ENCODE measurements around the gene ADGB. TPM values are rescaled to one million over a fixed set of nuclear protein-coding genes. Genes with fewer than 3 reads are reported as not detected.
"Not testable (repeated sequence)": the region's sequence is repeated elsewhere in the genome, so short reads cannot be mapped to it uniquely, and the experiment has no call there.

Gene ADGB
- total RNA-seq: not detected

DNA sequence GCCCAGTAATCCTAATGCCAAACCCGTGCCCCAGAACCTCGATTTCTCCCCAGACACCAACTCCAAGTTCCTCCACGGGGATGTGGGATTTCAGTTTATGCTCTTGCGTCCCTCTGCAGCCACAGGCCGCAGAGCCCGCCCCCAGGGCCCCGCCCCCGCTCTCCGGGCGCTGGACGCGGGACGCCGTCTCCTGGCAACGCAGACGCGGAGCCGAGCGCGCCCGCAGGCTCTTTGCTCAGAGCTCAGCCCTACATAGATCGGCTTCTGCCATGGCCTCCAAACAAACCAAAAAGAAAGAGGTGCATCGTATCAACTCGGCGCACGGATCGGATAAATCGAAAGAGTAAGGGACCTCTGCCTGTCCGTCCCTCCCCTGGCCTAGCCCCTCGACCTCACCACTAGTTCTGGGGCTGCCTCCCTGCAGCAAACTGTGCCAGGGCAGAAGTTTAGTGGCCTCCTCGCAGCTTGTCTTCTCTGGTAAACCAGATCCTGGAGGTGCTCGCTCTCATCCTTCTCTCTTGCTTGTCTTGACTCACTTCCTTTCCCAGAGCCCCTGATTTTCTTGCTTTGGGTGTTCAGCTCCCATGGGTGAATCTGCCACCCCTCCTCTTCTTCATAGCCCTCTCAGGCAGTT is at the start of gene ADGB:
Gene ADGB, plus strand, starts transcription at position 201 of the 634 bp plus-strand sequence. Its CDS starts 69 bp downstream, at position 270.
- ChIA-PET POLR2A (no interaction called here), CTCF (no interaction called here)
- no peak within 1 kb of the TSS for H3K27ac Mint-ChIP-seq
- peaks cover 8% of the 10 kb centered on the region for H3K27me3 Mint-ChIP-seq (ENCODE audit: low read depth)
- peak within 1 kb of the TSS; percentile 51 for H3K4me3 Mint-ChIP-seq
- no peak for ATAC-seq
- no peak for DNase-seq
- H3K36me3 Mint-ChIP-seq (ENCODE audit: low read depth): no peaks in the 10 kb centered on the region
- H3K9me3 Mint-ChIP-seq (ENCODE audit: insufficient read depth): no peaks in the 10 kb centered on the region
- peaks cover 4% of the 10 kb centered on the region for H3K4me1 Mint-ChIP-seq (ENCODE audit: low read depth)

- no peaks in the 10 kb centered on the region for H3K36me3 Mint-ChIP-seq (ENCODE audit: low read depth)
- no peak for DNase-seq
- ATAC-seq: no peak
- no peaks in the 10 kb centered on the region for H3K9me3 Mint-ChIP-seq (ENCODE audit: insufficient read depth)
- H3K4me3 Mint-ChIP-seq: no peak overlapping the region
- H3K27ac Mint-ChIP-seq: no peak overlapping the region
- peaks cover 3% of the 10 kb centered on the region for H3K27me3 Mint-ChIP-seq (ENCODE audit: low read depth)
- POLR2A ChIA-PET: no interaction called here
- CTCF ChIA-PET: no interaction called here
- H3K4me1 Mint-ChIP-seq (ENCODE audit: low read depth): no peaks in the 10 kb centered on the region
These were observed 47.9 kb upstream of the ADGB start for GRCh38 chr6:146550911-146551310.

GRCh38 chr6:146551545-146551944 is 47.2 kb upstream of the ADGB start:
- Mint-ChIP-seq H3K4me3 (no peak overlapping the region), H3K4me1 (ENCODE audit: low read depth) (no peaks in the 10 kb centered on the region)
- POLR2A ChIA-PET: no interaction called here

DNA sequence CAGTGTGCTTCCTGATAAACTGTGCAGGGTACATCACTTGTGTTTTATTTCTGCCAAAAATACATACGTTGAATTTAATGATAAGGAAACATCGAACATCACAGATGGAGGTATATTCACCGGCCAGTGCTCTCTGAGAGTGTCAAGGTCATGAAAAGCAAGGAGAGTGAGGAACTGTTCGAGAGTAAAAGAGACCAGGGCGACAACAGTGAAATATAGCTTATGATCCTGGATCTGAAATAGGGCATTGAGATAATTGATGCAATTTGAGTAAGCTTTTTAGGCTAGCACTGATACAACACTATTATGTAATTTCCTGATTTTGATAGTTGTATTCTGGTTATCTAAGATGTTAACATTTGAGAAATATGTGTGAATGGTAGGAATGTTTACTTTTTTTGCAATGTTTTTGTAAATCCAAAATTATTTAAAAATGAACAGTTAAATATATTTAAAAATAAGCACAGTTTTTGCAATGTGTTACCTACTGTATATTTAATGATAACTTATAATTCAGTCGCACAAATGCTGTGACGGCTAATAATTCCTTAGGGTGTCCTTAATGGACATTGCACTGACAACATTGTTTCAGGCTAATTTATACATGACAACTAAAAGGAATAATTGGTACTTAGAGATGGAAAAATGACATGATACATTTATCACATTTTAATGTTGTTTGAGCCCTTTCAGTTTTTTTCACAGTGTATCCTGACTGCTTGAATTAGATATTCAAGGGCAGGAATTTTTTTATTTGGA is 45.2 kb upstream of the ADGB start:
- ChIA-PET POLR2A (no interaction called here), CTCF (no interaction called here)
- Mint-ChIP-seq H3K27ac (no peak overlapping the region), H3K36me3 (ENCODE audit: low read depth) (no peaks in the 10 kb centered on the region), H3K4me3 (no peak overlapping the region), H3K4me1 (ENCODE audit: low read depth) (no peaks in the 10 kb centered on the region), H3K27me3 (ENCODE audit: low read depth) (no peaks in the 10 kb centered on the region), H3K9me3 (ENCODE audit: insufficient read depth) (no peaks in the 10 kb centered on the region)
- no peak for ATAC-seq
- no peak for DNase-seq

More at GRCh38 chr6:146551545-146551944, 47.2 kb upstream of the ADGB start:
- H3K27ac Mint-ChIP-seq: no peak overlapping the region
- CTCF ChIA-PET: no interaction called here
- H3K36me3 Mint-ChIP-seq (ENCODE audit: low read depth): no peaks in the 10 kb centered on the region
- ATAC-seq (no peak), DNase-seq (no peak)
- no peaks in the 10 kb centered on the region for H3K9me3 Mint-ChIP-seq (ENCODE audit: insufficient read depth)
- H3K27me3 Mint-ChIP-seq (ENCODE audit: low read depth): peaks cover 2% of the 10 kb centered on the region

DNA sequence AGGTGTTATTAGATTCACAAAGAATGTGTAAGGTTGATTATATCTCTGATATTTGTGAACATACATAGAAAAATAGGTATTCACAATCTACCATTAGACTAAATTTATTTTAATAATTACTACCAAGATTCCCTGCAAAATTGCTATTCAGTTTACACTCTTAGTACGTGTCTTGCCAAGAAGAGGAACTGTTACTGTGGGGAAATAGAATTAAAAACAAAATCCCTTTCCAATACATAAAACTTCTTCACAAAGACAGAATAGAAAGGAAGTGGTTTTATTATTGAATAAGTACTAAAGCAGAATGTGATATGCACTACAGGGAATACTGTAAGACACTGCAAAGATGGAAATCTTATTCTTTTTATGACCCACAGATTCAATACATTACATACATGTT is 38.2 kb upstream of the ADGB start:
- H3K9me3 Mint-ChIP-seq (ENCODE audit: insufficient read depth): no peaks in the 10 kb centered on the region
- H3K4me1 Mint-ChIP-seq (ENCODE audit: low read depth): no peaks in the 10 kb centered on the region
- H3K4me3 Mint-ChIP-seq: no peak overlapping the region
- ChIA-PET POLR2A (no interaction called here), CTCF (no interaction called here)
- ATAC-seq (no peak), DNase-seq (no peak)
- H3K36me3 Mint-ChIP-seq (ENCODE audit: low read depth): no peaks in the 10 kb centered on the region
- no peak overlapping the region for H3K27ac Mint-ChIP-seq
- H3K27me3 Mint-ChIP-seq (ENCODE audit: low read depth): no peaks in the 10 kb centered on the region

DNA sequence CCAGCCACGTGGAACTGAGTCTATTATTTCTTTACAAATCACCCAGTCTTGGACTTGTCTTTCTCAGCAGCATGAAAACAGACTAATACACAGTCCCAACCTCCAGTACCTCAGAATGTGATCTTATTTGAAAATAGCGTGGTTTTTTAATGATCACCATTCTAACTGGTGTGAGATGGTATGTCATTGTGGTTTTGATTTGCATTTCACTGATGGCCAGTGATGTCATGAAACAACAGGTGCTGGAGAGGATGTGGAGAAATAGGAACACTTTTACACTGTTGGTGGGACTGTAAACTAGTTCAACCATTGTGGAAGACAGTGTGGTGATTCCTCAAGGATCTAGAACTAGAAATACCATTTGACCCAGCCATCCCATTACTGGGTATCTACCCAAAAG is 32.1 kb upstream of the ADGB start:
- POLR2A ChIA-PET; H3K36me3 Mint-ChIP-seq (ENCODE audit: low read depth): not testable (repeated sequence)

GRCh38 chr6:146568619-146569018 is 30.2 kb upstream of the ADGB start:
- H3K4me3 Mint-ChIP-seq; H3K27me3 Mint-ChIP-seq (ENCODE audit: low read depth); DNase-seq; CTCF ChIA-PET; H3K36me3 Mint-ChIP-seq (ENCODE audit: low read depth); H3K4me1 Mint-ChIP-seq (ENCODE audit: low read depth); H3K27ac Mint-ChIP-seq; POLR2A ChIA-PET; ATAC-seq: not testable (repeated sequence)
- peaks cover 14% of the 10 kb centered on the region for H3K9me3 Mint-ChIP-seq (ENCODE audit: insufficient read depth)

More for the DNA sequence above, 32.1 kb upstream of the ADGB start:
- H3K4me1 Mint-ChIP-seq (ENCODE audit: low read depth); ATAC-seq; H3K27me3 Mint-ChIP-seq (ENCODE audit: low read depth); DNase-seq; H3K4me3 Mint-ChIP-seq; CTCF ChIA-PET; H3K27ac Mint-ChIP-seq: not testable (repeated sequence)
- H3K9me3 Mint-ChIP-seq (ENCODE audit: insufficient read depth): peaks cover 14% of the 10 kb centered on the region

GRCh38 chr6:146574211-146574610 is 24.6 kb upstream of the ADGB start:
- no peak for ATAC-seq
- no peak overlapping the region for H3K4me3 Mint-ChIP-seq

DNA sequence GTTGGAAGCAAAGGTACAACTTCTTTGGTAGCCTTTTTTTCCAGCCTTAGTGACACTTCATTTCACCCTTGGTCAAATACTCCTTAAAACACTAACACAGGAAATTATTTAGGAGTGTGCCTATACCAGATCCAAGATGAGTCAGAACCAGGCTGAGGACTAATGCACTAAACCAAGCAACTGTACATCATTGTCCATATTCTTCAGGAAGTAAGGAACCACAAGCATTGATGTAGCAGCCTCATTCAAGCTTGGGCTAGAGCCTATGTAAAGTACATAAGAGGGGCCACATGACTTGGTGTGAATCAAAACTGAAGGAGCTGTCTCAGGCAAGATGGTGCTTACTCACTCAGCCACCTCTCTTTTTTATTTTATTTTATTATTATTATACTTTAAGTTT is 20.7 kb upstream of the ADGB start:
- POLR2A ChIA-PET: no interaction called here

More at GRCh38 chr6:146574211-146574610, 24.6 kb upstream of the ADGB start:
- Mint-ChIP-seq H3K27ac (no peak overlapping the region), H3K27me3 (ENCODE audit: low read depth) (no peaks in the 10 kb centered on the region), H3K4me1 (ENCODE audit: low read depth) (no peaks in the 10 kb centered on the region), H3K9me3 (ENCODE audit: insufficient read depth) (peaks cover 14% of the 10 kb centered on the region), H3K36me3 (ENCODE audit: low read depth) (no peaks in the 10 kb centered on the region)
- ChIA-PET POLR2A (no interaction called here), CTCF (no interaction called here)
- no peak for DNase-seq

GRCh38 chr6:146581968-146582367 is 16.8 kb upstream of the ADGB start:
- POLR2A ChIA-PET: no interaction called here
- Mint-ChIP-seq H3K4me1 (ENCODE audit: low read depth) (no peaks in the 10 kb centered on the region), H3K9me3 (ENCODE audit: insufficient read depth) (no peaks in the 10 kb centered on the region), H3K27me3 (ENCODE audit: low read depth) (no peaks in the 10 kb centered on the region), H3K36me3 (ENCODE audit: low read depth) (no peaks in the 10 kb centered on the region), H3K27ac (no peak overlapping the region), H3K4me3 (no peak overlapping the region)
- DNase-seq: no peak
- ATAC-seq: no peak
- CTCF ChIA-PET: no interaction called here

More for the DNA sequence above, 20.7 kb upstream of the ADGB start:
- Mint-ChIP-seq H3K36me3 (ENCODE audit: low read depth) (no peaks in the 10 kb centered on the region), H3K4me3 (no peak overlapping the region), H3K27ac (no peak overlapping the region), H3K4me1 (ENCODE audit: low read depth) (no peaks in the 10 kb centered on the region), H3K9me3 (ENCODE audit: insufficient read depth) (no peaks in the 10 kb centered on the region), H3K27me3 (ENCODE audit: low read depth) (no peaks in the 10 kb centered on the region)
- CTCF ChIA-PET: no interaction called here
- no peak for ATAC-seq
- no peak for DNase-seq

DNA sequence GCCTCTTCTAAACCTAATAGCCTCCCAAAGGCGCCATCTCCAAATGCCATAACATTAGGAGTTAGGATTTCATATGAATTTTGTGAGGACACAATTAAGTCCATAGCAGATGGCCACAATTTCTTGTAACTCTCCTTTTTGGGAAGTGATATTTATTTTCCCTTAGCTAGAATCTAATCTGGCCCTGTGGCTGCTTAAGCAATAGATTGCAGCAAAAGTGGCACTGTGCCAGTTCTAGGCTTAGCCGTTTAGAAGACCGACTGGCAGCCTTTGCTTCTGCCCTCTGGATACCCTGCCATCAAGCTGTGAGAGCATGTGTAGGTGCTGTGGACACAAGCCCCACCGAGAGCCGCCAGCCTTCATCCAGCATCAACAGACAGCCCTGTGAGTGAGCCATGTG is 15.9 kb upstream of the ADGB start:
- CTCF ChIA-PET: no interaction called here
- H3K4me1 Mint-ChIP-seq (ENCODE audit: low read depth): no peaks in the 10 kb centered on the region
- no peaks in the 10 kb centered on the region for H3K9me3 Mint-ChIP-seq (ENCODE audit: insufficient read depth)

GRCh38 chr6:146583966-146584365 is 14.8 kb upstream of the ADGB start:
- no peaks in the 10 kb centered on the region for H3K4me1 Mint-ChIP-seq (ENCODE audit: low read depth)
- H3K9me3 Mint-ChIP-seq (ENCODE audit: insufficient read depth): no peaks in the 10 kb centered on the region
- no peaks in the 10 kb centered on the region for H3K27me3 Mint-ChIP-seq (ENCODE audit: low read depth)
- no peak for DNase-seq
- no peak for ATAC-seq
- no peaks in the 10 kb centered on the region for H3K36me3 Mint-ChIP-seq (ENCODE audit: low read depth)
- no peak overlapping the region for H3K4me3 Mint-ChIP-seq
- H3K27ac Mint-ChIP-seq: no peak overlapping the region
- ChIA-PET CTCF (no interaction called here), POLR2A (no interaction called here)

More for the DNA sequence above, 15.9 kb upstream of the ADGB start:
- H3K27me3 Mint-ChIP-seq (ENCODE audit: low read depth): no peaks in the 10 kb centered on the region
- no peak overlapping the region for H3K4me3 Mint-ChIP-seq
- POLR2A ChIA-PET: no interaction called here
- ATAC-seq: no peak
- H3K27ac Mint-ChIP-seq: no peak overlapping the region
- no peaks in the 10 kb centered on the region for H3K36me3 Mint-ChIP-seq (ENCODE audit: low read depth)
- DNase-seq: no peak

DNA sequence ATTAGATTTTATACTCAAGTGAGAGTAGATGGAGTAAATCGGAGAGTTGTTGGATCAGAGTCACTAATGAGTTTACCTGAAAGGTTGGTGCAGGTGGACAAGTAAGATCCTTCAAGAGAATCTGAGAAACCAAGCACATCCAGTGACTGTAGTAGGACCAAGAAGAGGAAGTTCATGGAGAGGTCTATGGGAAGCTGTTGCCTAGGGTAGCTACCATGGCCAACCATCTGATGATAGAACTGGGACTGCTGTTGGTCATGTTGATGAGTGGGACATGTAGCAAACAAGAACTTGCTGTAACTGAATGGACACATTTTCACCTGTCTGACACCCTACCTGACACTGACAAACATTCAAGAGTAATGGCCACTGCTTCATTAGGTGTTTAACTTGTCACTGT is 11.3 kb upstream of the ADGB start:
- Mint-ChIP-seq H3K4me3 (no peak overlapping the region), H3K27me3 (ENCODE audit: low read depth) (no peaks in the 10 kb centered on the region), H3K27ac (no peak overlapping the region), H3K36me3 (ENCODE audit: low read depth) (no peaks in the 10 kb centered on the region), H3K9me3 (ENCODE audit: insufficient read depth) (no peaks in the 10 kb centered on the region), H3K4me1 (ENCODE audit: low read depth) (no peaks in the 10 kb centered on the region)
- DNase-seq (no peak), ATAC-seq (no peak)
- ChIA-PET CTCF (no interaction called here), POLR2A (no interaction called here)
